ENCODE results near the gene PLEKHG4. TPM values are rescaled to one million over a fixed set of nuclear protein-coding genes. Genes with fewer than 3 reads are reported as not detected.

Gene PLEKHG4
- total and polyA plus RNA-seq, 10 donors = 5.1 to 27.9 (median 13.0) TPM

DNA sequence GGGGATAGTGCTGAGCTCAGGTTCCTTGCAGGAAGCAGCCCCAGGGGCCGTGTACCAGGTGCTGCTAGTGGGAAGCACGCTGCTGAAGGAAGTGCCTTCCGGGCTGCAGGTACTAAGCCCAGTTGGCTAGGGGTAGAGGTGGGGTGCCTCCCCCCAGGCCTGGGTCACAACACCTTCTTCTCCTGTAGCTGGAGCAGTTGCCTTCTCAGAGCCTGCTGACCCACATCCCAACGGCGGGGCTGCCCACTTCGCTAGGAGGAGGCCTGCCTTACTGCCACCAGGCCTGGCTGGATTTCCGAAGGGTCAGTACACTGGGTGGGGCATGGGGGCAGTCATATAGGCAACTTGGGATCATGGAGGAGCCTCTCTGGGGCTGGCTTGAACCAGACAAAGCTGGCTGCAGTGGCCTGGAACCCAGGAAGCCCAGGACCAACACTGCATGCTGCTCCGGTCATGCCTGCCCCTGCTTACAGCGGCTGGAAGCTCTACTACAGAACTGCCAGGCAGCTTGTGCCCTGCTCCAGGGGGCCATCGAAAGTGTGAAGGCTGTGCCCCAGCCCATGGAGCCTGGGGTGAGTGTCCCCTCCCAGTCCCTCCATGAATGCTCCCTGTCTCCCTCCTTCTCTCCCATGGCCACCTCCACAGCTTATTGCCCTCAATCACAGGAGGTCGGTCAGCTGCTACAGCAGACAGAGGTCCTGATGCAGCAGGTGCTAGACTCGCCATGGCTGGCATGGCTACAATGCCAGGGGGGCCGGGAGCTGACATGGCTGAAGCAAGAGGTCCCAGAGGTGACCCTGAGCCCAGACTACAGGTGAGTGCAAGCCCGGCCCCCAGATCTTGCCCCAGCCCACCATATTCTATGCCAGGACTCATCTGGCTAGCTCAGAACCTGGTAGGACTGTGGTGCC lies 2.5 kb downstream of the PLEKHG4 start:
- Histone ChIP-seq H3K36me3 (peaks cover 0 to 14% (median 0%) of the 10 kb centered on the region in 6 donors), H3K4me3 (no peak overlapping the region), H3K4me1 (peaks cover 11 to 44% (median 25%) of the 10 kb centered on the region in 6 donors), H3K9me3 (no peaks in the 10 kb centered on the region), H3K27me3 (replicated peaks in 1 of 7) (no peaks in the 10 kb centered on the region), H3K27ac (no peak overlapping the region)
- TF ChIP-seq, protein P1, sequence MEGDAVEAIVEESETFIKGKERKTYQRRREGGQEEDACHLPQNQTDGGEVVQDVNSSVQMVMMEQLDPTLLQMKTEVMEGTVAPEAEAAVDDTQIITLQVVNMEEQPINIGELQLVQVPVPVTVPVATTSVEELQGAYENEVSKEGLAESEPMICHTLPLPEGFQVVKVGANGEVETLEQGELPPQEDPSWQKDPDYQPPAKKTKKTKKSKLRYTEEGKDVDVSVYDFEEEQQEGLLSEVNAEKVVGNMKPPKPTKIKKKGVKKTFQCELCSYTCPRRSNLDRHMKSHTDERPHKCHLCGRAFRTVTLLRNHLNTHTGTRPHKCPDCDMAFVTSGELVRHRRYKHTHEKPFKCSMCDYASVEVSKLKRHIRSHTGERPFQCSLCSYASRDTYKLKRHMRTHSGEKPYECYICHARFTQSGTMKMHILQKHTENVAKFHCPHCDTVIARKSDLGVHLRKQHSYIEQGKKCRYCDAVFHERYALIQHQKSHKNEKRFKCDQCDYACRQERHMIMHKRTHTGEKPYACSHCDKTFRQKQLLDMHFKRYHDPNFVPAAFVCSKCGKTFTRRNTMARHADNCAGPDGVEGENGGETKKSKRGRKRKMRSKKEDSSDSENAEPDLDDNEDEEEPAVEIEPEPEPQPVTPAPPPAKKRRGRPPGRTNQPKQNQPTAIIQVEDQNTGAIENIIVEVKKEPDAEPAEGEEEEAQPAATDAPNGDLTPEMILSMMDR (IDR thresholded peaks at IDR 0.05 in 8 of 11, conservative IDR thresholded peaks at IDR 0.05 in 3 of 11) = no peak
- TF ChIP-seq POLR2A (IDR thresholded peaks at IDR 0.05) = no peak
- TF ChIP-seq POLR2AphosphoS5 (IDR thresholded peaks at IDR 0.05) = no peak
- 87 to 94% (median 91%) methylated on average over 3 to 14 of the region's 14 CpGs for WGBS, 5 donors
- peak; percentile 56 for DNase-seq
- intact Hi-C loops (cut with DNase I; ENCODE audit: low total_unique reads) = no loop called here

DNA sequence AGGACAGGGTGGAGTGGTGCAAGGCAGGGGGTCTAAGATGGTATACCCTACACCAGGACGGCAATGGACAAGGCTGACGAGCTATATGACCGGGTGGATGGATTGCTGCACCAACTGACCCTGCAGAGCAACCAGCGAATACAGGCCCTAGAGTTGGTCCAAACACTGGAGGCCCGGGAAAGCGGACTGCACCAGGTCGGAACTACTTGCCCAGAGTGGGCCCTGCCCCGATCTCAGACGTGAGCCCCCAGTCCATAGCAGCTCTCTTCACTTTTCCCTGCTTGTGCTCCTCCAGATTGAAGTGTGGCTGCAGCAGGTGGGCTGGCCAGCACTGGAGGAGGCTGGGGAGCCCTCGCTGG lies 3.1 kb downstream of the PLEKHG4 start:
- peaks cover 11 to 41% (median 24%) of the 10 kb centered on the region in 6 donors for H3K4me1 ChIP-seq
- WGBS, 5 donors = 95 to 98% (median 96%) methylated on average over 3 to 10 of the region's 10 CpGs
- DNase-seq = no peak
- TF ChIP-seq POLR2A (IDR thresholded peaks at IDR 0.05) (no peak), POLR2AphosphoS5 (IDR thresholded peaks at IDR 0.05) (no peak)
- TF ChIP-seq, protein P1 (IDR thresholded peaks at IDR 0.05 in 8 of 11, conservative IDR thresholded peaks at IDR 0.05 in 3 of 11) = no peak
- H3K9me3 ChIP-seq = no peaks in the 10 kb centered on the region
- no peak overlapping the region for H3K27ac ChIP-seq
- H3K4me3 ChIP-seq = no peak overlapping the region
- no peaks in the 10 kb centered on the region for H3K27me3 ChIP-seq (replicated peaks in 1 of 7)
- H3K36me3 ChIP-seq = peaks cover 0 to 9% (median 0%) of the 10 kb centered on the region in 6 donors
- intact Hi-C loops (cut with DNase I; ENCODE audit: low total_unique reads) = no loop called here

DNA sequence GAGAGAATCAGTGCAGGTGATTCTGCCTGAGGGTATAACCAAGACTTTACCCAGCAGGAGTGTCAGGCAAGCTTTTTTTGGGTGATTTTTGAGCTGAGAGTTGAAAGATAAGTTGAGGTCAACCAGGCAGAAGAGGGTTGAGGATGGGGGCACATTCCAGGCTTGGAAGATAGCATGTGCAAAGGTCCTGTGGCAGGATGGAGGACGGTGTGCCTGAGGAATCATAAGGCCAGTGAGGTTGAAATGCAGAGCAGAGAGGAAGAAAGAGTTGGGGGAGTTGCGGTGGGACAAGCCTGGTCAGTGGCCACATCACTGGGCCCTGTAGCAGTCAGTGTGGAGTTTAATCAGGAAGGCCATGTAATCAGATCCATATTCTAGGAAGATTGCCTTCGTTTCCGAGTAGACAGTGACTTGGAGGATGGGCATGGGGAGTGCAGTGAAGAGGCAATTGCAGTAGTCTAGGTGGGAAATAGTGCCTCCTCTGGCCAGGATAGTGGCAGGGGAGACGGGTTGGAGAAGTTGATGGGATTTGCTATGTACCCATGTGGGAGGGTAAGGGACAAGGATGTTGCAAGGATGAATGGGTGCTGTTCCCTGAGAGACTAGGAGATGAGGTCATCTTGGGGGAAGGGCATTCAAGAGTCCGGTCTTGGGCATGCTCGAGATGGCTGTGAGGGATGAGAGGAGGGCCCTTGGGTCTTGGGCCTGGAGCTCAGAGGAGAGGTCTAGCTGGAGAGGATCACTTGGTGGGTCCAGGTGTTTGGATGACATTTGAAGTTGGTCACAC lies 3.9 kb downstream of the PLEKHG4 start:
- TF ChIP-seq POLR2A (IDR thresholded peaks at IDR 0.05) (no peak), POLR2AphosphoS5 (IDR thresholded peaks at IDR 0.05) (no peak)
- TF ChIP-seq, protein P1 (IDR thresholded peaks at IDR 0.05 in 8 of 11, conservative IDR thresholded peaks at IDR 0.05 in 3 of 11) = no peak
- peak; percentile 10 for DNase-seq
- Histone ChIP-seq H3K9me3 (no peaks in the 10 kb centered on the region), H3K4me3 (no peak overlapping the region), H3K36me3 (peaks cover 0 to 8% (median 0%) of the 10 kb centered on the region in 6 donors), H3K4me1 (peaks cover 7 to 33% (median 16%) of the 10 kb centered on the region in 6 donors), H3K27me3 (replicated peaks in 1 of 7) (no peaks in the 10 kb centered on the region), H3K27ac (no peak overlapping the region)
- intact Hi-C loops (cut with DNase I; ENCODE audit: low total_unique reads) = no loop called here
- WGBS, 5 donors = 92 to 97% (median 94%) methylated on average over 7 of the region's 7 CpGs
